K562 (cell line): ENCODE measurements around the gene TMEM239. TPM values are rescaled to one million over a fixed set of nuclear protein-coding genes. Genes with fewer than 3 reads are reported as not detected.

Experiments used
- ATAC-seq: fragments of 200-7000 bp; cut with Tn5 transposase; 3 replicates; pipeline ENCODE4 v1.9.1; 2020; ENCODE audit warnings: moderate library complexity
- BruUV-seq: library from RNA; stranded (reverse); fragments of 400-500 nt; replicated peaks from 2 replicates; lab custom pipeline; 2021; lab: Mats Ljungman, UMichigan
- CTCF ChIA-PET: fragments of 300-600 bp; formaldehyde crosslinking; extraction: SDS; loops from one replicate; lab custom pipeline; 2021; ENCODE audit warnings: low intra/inter-chr PET ratio; lab: Yijun Ruan, JAX
- POLR2A ChIA-PET: fragments of 300-600, 350-650 bp; sonication (Branson Sonifier 250); formaldehyde crosslinking; extraction: SDS; loops from one replicate; lab custom pipeline; 2021; ENCODE audit warnings: antibody characterized with exemption, inconsistent platforms; lab: Yijun Ruan, JAX
- DNase-seq, 4 experiments: peaks; one replicate each; pipeline versions ENCODE4 v3.0.0 to v3.0.0-alpha.2; 2011 to 2018; ENCODE audit warnings: low spot score in 3 of 4, mixed read lengths in 3 of 4; ENCODE audit errors: extremely low read depth in 1 of 4
- FAIRE-seq: peaks from 2 replicates; lab custom pipeline; 2011; peaks lifted over from hg19 to GRCh38; lab: Jason Lieb, UNC
- H2AFZ ChIP-seq: 2 replicates; pipeline ENCODE4 v1.6.0; 2011; ENCODE audit warnings: low read depth, low read length, control low read depth, inconsistent platforms
- H3K27ac ChIP-seq: fragments of 200-600 bp; 3 replicates; pipeline ENCODE4 v1.8.0; 2011; ENCODE audit warnings: low read depth, mild to moderate bottlenecking, control low read depth, inconsistent platforms, low read length, moderate library complexity, mixed read lengths; ENCODE audit errors: extremely low read depth
- H3K27me3 ChIP-seq, 2 experiments: fragments of 300-600 bp in 1 of 2; 2 replicates in 1 of 2; 3 replicates in 1 of 2; pipeline versions ENCODE4 v1.6.0 to v1.8.0; 2011; ENCODE audit warnings: inconsistent platforms in 2 of 2, low read length in 2 of 2, mild to moderate bottlenecking in 1 of 2, mixed read lengths in 1 of 2, moderate library complexity in 1 of 2; ENCODE audit not compliant: control insufficient read depth in 2 of 2, insufficient read depth in 2 of 2
- H3K36me3 ChIP-seq: fragments of 300-600 bp; 3 replicates; pipeline ENCODE4 v1.8.0; 2011; ENCODE audit warnings: mild to moderate bottlenecking, low read length, inconsistent platforms; ENCODE audit not compliant: control insufficient read depth, insufficient read depth
- H3K4me1 ChIP-seq, 2 experiments: fragments of 200-600 bp in 1 of 2; replicated peaks in 1 of 2; 2 replicates in 1 of 2; 3 replicates in 1 of 2; pipeline versions ENCODE4 v1.5.1 to v1.8.0; 2011; ENCODE audit warnings: inconsistent platforms in 2 of 2, low read length in 2 of 2, mild to moderate bottlenecking in 1 of 2, mixed read lengths in 1 of 2, moderate library complexity in 1 of 2; ENCODE audit not compliant: control insufficient read depth in 2 of 2, insufficient read depth in 2 of 2
- H3K4me2 ChIP-seq: 2 replicates; pipeline ENCODE4 v1.6.1; 2011; ENCODE audit warnings: low read length, control low read depth, inconsistent platforms, mixed read lengths; ENCODE audit not compliant: insufficient read depth
- H3K4me3 ChIP-seq: fragments of 200-600 bp; sonication (generic), shearing (Covaris generic); 2 replicates; pipeline ENCODE4 v1.5.1; 2016; ENCODE audit warnings: control low read depth, inconsistent platforms
- H3K79me2 ChIP-seq: fragments of 200-600 bp; 3 replicates; pipeline ENCODE4 v1.8.0; 2011; ENCODE audit warnings: low read length, inconsistent platforms; ENCODE audit not compliant: control insufficient read depth, insufficient read depth
- H3K9ac ChIP-seq, 2 experiments: 2 replicates each; pipeline versions ENCODE4 v1.6.0 to v1.6.1; 2011; ENCODE audit warnings: low read depth in 2 of 2, low read length in 2 of 2, control low read depth in 1 of 2, inconsistent platforms in 1 of 2, mild to moderate bottlenecking in 1 of 2, mixed read lengths in 1 of 2; ENCODE audit not compliant: insufficient read depth in 1 of 2
- H3K9me1 ChIP-seq: one replicate; pipeline ENCODE4 v1.6.0; 2011; ENCODE audit warnings: inconsistent platforms, mild to moderate bottlenecking, low read length, moderate library complexity; ENCODE audit not compliant: control insufficient read depth, insufficient read depth
- H3K9me3 ChIP-seq: replicated peaks from 2 replicates; pipeline ENCODE4 v1.5.1; 2011; ENCODE audit warnings: low read depth, low read length, inconsistent platforms; ENCODE audit not compliant: control insufficient read depth, insufficient read depth
- H4K20me1 ChIP-seq: replicated peaks from 2 replicates; pipeline ENCODE4 v1.6.1; 2011; ENCODE audit warnings: low read length, inconsistent platforms, mixed read lengths; ENCODE audit not compliant: control insufficient read depth, insufficient read depth
- KLF13 ChIP-seq: fragments of 450-650 bp; IDR thresholded peaks from 2 replicates; pipeline ENCODE4 v1.6.1; 2016; ENCODE audit warnings: missing genetic modification characterization, low read depth, mild to moderate bottlenecking, missing compliant biosample characterization, moderate library complexity, borderline replicate concordance
- NCOA2 ChIP-seq, 2 experiments: fragments of 450-650 bp; IDR thresholded peaks; 2 replicates each; pipeline ENCODE4 v1.6.1; 2018; ENCODE audit warnings: mild to moderate bottlenecking in 2 of 2, moderate library complexity in 1 of 2; ENCODE audit not compliant: partially characterized antibody in 2 of 2
- TAF7 ChIP-seq: fragments of 450-650 bp; IDR thresholded peaks from 2 replicates; pipeline ENCODE4 v1.6.1; 2016; ENCODE audit warnings: missing genetic modification characterization, missing compliant biosample characterization
- ZC3H11A ChIP-seq: IDR thresholded peaks from 2 replicates; pipeline ENCODE4 v1.6.1; 2012; ENCODE audit warnings: low read depth, low read length, improper control_type of control experiment
- ZFP36 ChIP-seq: fragments of 150-350 bp; IDR thresholded peaks from 2 replicates; pipeline ENCODE4 v1.6.1; 2018; ENCODE audit warnings: low read length, low read depth; ENCODE audit not compliant: partially characterized antibody
- WGBS: fragments of 100-300 bp; shearing (Covaris generic); methylation state at CpG from one replicate; pipeline ENCODE4 v1.1.6; 2016; ENCODE audit warnings: low coverage, mixed read lengths; ENCODE audit not compliant: insufficient coverage; ENCODE audit errors: missing lambda C conversion rate; 5-methylcytosine and 5-hydroxymethylcytosine counted together
- in situ Hi-C: fragments of 300-500 bp; cut with MboI; formaldehyde crosslinking; loops from 4 replicates; pipeline ENCODE4 v1.15.0; 2018; ENCODE audit warnings: inconsistent platforms, mixed read lengths
- intact Hi-C: fragments of 100-400 bp; cut with micrococcal nuclease; formaldehyde crosslinking; loops from 2 replicates; pipeline ENCODE4 v1.14.2; 2022
- polyA plus RNA-seq, 8 experiments: library from polyadenylated mRNA; depleted of rRNA in 4 of 8; stranded (reverse) in 5 of 8; unstranded in 3 of 8; fragments of >200 nt; fragmentation: Nextera tagmentation in 2 of 8; fragmentation: Illumina TruSeq in 1 of 8; extraction: Ambion mirVana in 2 of 8; extraction: Trizol in 1 of 8; gene quantifications; 2 replicates each; pipeline versions ENCODE4 v1.2.1 to v1.2.3, GENCODE V29; 2011 to 2014; ENCODE audit warnings: inconsistent platforms in 1 of 8, missing spikeins in 1 of 8
- total RNA-seq, 7 experiments: library from RNA; depleted of rRNA in 6 of 7; stranded (reverse); fragments of >200 nt in 6 of 7; fragmentation: Illumina TruSeq in 2 of 7; extraction: Trizol in 2 of 7; gene quantifications; 2 replicates each; pipeline versions ENCODE4 v1.2.1 to v1.2.3, GENCODE V29; 2011 to 2021; ENCODE audit warnings: low replicate concordance in 1 of 7
- TF ChIP-seq, protein P1 (sequence below), 2 experiments: IDR thresholded peaks; 2 replicates each; pipeline ENCODE4 v1.6.1; 2011; ENCODE audit warnings: borderline replicate concordance in 1 of 2, control low read depth in 1 of 2, low read depth in 1 of 2, low read length in 1 of 2, mild to moderate bottlenecking in 1 of 2, mixed read lengths in 1 of 2, moderate library complexity in 1 of 2; ENCODE audit not compliant: insufficient read depth in 1 of 2, insufficient read length in 1 of 2, poor library complexity in 1 of 2, severe bottlenecking in 1 of 2; ENCODE audit errors: extremely low read depth in 1 of 2
- TF ChIP-seq, protein P2 (sequence below): fragments of 250-450 bp; sonication (Bioruptor Pico); IDR thresholded peaks from 2 replicates; pipeline ENCODE4 v1.9.0; 2021; ENCODE audit warnings: mild to moderate bottlenecking, inconsistent platforms
- TF ChIP-seq, protein P3 (sequence below): fragments of 450-650 bp; IDR thresholded peaks from 2 replicates; pipeline ENCODE4 v1.6.1; 2016; ENCODE audit warnings: low read depth

TMEM239 gene
- total and polyA plus RNA-seq, 9 of the 15 experiments (the other 6 are each of a cell fraction or from before 2014, with no cell fraction given): not detected

DNA sequence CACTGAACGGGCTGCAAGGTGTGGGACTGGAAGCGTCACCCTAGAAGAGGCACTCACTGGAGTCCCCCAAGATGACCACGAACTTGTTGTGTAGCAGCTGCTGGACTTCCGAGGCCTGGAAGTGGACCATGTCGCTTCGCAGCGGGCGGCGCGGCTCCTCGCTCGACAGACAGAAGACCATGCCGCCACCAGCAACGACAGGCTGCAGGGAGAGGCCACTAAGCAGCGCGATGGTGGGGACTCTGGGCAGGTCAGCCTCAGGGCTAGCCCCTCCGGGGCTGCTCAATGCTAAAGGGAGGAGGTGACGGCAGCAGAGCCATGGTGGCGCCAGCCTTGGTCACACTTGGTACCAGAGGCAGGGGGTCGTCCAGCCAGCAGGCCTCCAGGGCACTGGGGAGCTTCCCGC lies 23.6 kb downstream of the TMEM239 start:
- FAIRE-seq (no peak), ATAC-seq (no peak), DNase-seq (no peak)
- H3K79me2 ChIP-seq: peaks cover 3% of the 10 kb centered on the region; the same call in 1 of the 3 replicates
- intact Hi-C loops (no loop called here), in situ Hi-C loops (no loop called here)
- no peaks in the 10 kb centered on the region for H3K27me3 ChIP-seq
- H3K27ac ChIP-seq: no peak overlapping the region; the same call in 2 of the 3 replicates
- no TSS peak for BruUV-seq
- peak overlapping the region; percentile 98; the same call in 1 of the 2 replicates for H2AFZ ChIP-seq
- no peaks in the 10 kb centered on the region for H4K20me1 ChIP-seq
- peaks cover 9 to 25% of the 10 kb centered on the region in 2 experiments; a peak in 4 of 5 replicates for H3K4me1 ChIP-seq
- peak overlapping the region; percentile 67; the same call in 1 of the 2 replicates for H3K4me3 ChIP-seq
- H3K9me3 ChIP-seq: no peaks in the 10 kb centered on the region
- WGBS: 87% methylated on average over 4 of the region's 21 CpGs
- ChIA-PET CTCF (no interaction called here), POLR2A (interaction anchor here (0.9 to 1.1 kb wide), 2 partner anchors 18 to 132 kb away, joined by 3 read pairs; no protein-coding TSS in a partner anchor)
- peak overlapping the region; percentile 83 to 93; a peak in 2 of 4 replicates for H3K9ac ChIP-seq
- H3K4me2 ChIP-seq: peak overlapping the region; percentile 90
- no peaks in the 10 kb centered on the region for H3K9me1 ChIP-seq
- H3K36me3 ChIP-seq: no peaks in the 10 kb centered on the region
- TF ChIP-seq TAF7 (tag) (no peak), NCOA2 (IDR thresholded peaks at IDR 0.05; ENCODE audit: partially characterized antibody in 2 of 2) (no peak), ZFP36 (no peak), ZC3H11A (no peak), KLF13 (tag) (no peak)
- TF ChIP-seq, protein P1, sequence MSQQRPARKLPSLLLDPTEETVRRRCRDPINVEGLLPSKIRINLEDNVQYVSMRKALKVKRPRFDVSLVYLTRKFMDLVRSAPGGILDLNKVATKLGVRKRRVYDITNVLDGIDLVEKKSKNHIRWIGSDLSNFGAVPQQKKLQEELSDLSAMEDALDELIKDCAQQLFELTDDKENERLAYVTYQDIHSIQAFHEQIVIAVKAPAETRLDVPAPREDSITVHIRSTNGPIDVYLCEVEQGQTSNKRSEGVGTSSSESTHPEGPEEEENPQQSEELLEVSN (IDR thresholded peaks at IDR 0.05; ENCODE audit: borderline replicate concordance in 1 of 2, extremely low read depth in 1 of 2, insufficient read depth in 1 of 2, insufficient read length in 1 of 2, low read depth in 1 of 2, low read length in 1 of 2, poor library complexity in 1 of 2, severe bottlenecking in 1 of 2): no peak
- TF ChIP-seq, protein P2, sequence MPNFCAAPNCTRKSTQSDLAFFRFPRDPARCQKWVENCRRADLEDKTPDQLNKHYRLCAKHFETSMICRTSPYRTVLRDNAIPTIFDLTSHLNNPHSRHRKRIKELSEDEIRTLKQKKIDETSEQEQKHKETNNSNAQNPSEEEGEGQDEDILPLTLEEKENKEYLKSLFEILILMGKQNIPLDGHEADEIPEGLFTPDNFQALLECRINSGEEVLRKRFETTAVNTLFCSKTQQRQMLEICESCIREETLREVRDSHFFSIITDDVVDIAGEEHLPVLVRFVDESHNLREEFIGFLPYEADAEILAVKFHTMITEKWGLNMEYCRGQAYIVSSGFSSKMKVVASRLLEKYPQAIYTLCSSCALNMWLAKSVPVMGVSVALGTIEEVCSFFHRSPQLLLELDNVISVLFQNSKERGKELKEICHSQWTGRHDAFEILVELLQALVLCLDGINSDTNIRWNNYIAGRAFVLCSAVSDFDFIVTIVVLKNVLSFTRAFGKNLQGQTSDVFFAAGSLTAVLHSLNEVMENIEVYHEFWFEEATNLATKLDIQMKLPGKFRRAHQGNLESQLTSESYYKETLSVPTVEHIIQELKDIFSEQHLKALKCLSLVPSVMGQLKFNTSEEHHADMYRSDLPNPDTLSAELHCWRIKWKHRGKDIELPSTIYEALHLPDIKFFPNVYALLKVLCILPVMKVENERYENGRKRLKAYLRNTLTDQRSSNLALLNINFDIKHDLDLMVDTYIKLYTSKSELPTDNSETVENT (CRISPR knock-in tag): no peak
- TF ChIP-seq, protein P3, sequence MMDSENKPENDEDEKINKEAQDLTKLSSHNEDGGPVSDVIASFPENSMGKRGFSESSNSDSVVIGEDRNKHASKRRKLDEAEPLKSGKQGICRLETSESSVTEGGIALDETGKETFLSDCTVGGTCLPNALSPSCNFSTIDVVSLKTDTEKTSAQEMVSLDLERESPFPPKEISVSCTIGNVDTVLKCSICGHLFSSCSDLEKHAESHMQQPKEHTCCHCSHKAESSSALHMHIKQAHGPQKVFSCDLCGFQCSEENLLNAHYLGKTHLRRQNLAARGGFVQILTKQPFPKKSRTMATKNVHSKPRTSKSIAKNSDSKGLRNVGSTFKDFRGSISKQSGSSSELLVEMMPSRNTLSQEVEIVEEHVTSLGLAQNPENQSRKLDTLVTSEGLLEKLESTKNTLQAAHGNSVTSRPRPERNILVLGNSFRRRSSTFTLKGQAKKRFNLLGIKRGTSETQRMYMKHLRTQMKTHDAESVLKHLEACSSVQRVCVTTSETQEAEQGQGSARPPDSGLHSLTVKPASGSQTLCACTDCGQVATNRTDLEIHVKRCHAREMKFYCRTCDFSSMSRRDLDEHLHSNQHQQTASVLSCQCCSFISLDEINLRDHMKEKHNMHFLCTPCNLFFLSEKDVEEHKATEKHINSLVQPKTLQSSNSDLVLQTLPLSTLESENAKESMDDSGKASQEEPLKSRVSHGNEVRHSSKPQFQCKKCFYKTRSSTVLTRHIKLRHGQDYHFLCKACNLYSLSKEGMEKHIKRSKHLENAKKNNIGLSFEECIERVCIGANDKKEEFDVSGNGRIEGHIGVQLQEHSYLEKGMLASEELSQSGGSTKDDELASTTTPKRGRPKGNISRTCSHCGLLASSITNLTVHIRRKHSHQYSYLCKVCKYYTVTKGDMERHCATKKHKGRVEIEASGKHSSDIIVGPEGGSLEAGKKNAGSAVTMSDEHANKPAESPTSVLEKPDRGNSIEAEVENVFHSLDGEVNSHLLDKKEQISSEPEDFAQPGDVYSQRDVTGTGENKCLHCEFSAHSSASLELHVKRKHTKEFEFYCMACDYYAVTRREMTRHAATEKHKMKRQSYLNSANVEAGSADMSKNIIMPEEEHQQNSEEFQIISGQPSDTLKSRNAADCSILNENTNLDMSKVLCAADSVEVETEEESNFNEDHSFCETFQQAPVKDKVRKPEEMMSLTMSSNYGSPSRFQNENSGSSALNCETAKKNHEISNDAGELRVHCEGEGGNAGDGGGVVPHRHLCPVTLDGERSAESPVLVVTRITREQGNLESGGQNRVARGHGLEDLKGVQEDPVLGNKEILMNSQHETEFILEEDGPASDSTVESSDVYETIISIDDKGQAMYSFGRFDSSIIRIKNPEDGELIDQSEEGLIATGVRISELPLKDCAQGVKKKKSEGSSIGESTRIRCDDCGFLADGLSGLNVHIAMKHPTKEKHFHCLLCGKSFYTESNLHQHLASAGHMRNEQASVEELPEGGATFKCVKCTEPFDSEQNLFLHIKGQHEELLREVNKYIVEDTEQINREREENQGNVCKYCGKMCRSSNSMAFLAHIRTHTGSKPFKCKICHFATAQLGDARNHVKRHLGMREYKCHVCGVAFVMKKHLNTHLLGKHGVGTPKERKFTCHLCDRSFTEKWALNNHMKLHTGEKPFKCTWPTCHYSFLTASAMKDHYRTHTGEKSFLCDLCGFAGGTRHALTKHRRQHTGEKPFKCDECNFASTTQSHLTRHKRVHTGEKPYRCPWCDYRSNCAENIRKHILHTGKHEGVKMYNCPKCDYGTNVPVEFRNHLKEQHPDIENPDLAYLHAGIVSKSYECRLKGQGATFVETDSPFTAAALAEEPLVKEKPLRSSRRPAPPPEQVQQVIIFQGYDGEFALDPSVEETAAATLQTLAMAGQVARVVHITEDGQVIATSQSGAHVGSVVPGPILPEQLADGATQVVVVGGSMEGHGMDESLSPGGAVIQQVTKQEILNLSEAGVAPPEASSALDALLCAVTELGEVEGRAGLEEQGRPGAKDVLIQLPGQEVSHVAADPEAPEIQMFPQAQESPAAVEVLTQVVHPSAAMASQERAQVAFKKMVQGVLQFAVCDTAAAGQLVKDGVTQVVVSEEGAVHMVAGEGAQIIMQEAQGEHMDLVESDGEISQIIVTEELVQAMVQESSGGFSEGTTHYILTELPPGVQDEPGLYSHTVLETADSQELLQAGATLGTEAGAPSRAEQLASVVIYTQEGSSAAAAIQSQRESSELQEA: no peak
